Measurements from ENCODE around the gene PRSS38. TPM values are rescaled to one million over a fixed set of nuclear protein-coding genes. Genes with fewer than 3 reads are reported as not detected.

PRSS38 gene
- total and polyA plus RNA-seq, 4 donors, result not detected

- peak in 1 of 2 donors; percentile 51 for DNase-seq
- Histone ChIP-seq H3K27me3 (ENCODE audit: control insufficient read depth in 1 of 2, insufficient read depth in 2 of 2, low read length in 1 of 2) (no peaks in the 10 kb centered on the region), H3K27ac (ENCODE audit: low read depth in 1 of 2, low read length in 2 of 2) (no peak overlapping the region), H3K4me1 (ENCODE audit: control insufficient read depth in 1 of 2, insufficient read depth in 2 of 2, low read length in 2 of 2) (no peaks in the 10 kb centered on the region), H3K9me3 (ENCODE audit: control insufficient read depth, low read length) (no peaks in the 10 kb centered on the region), H3K4me3 (ENCODE audit: low read length in 2 of 2) (no peak overlapping the region), H3K36me3 (ENCODE audit: control insufficient read depth in 1 of 2, insufficient read depth in 2 of 2, low read length in 1 of 2) (no peaks in the 10 kb centered on the region)
- 89 to 92% methylated on average over 9 of the region's 9 CpGs for WGBS, 2 donors
- no peak for ATAC-seq (ENCODE audit: low FRiP score)
- intact Hi-C loops (cut with DNase I), result no loop called here
Observed at GRCh38 chr1:227893300-227893948, 77.9 kb downstream of the PRSS38 start.

DNA sequence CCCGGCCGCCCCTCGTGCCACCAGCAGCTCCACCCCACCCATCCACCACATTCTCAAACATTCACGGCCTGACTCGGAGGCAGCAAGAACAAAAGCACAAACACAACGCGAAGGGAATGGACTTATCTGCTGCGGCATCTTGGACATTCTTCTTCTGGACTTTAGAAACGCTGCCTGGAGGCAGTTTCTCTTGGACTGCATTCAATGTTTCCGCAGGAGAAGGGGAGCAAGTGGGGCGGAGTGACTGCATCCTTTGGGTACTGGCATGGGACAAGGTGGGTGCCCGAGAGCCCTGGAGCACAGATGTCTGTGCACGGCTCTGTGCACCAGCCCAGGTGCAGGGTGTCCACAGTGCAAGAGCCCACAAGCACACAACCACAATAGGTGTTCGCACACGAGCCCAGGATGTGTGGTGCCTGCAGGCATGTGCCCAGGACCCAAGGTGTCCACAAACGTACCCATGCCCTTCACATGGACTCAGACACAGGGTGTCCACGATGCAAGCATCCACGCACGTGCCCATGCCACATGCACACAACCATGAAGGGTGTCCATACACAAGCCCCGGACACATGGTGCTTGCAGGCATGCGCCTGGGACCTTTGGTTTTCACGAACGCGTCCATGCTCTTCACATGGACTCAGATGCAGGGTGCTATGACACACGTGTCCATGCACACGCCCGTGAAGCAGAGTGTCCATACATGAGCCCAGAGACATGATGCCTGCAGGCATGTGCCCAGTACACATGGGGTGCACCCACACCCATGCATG, 78.7 kb downstream of the PRSS38 start:
- Histone ChIP-seq H3K27ac (ENCODE audit: low read depth in 1 of 2, low read length in 2 of 2) (no peak overlapping the region), H3K27me3 (ENCODE audit: control insufficient read depth in 1 of 2, insufficient read depth in 2 of 2, low read length in 1 of 2) (no peaks in the 10 kb centered on the region), H3K36me3 (ENCODE audit: control insufficient read depth in 1 of 2, insufficient read depth in 2 of 2, low read length in 1 of 2) (no peaks in the 10 kb centered on the region), H3K4me3 (ENCODE audit: low read length in 2 of 2) (no peak overlapping the region), H3K9me3 (ENCODE audit: control insufficient read depth, low read length) (no peaks in the 10 kb centered on the region), H3K4me1 (ENCODE audit: control insufficient read depth in 1 of 2, insufficient read depth in 2 of 2, low read length in 2 of 2) (no peaks in the 10 kb centered on the region)
- 66 to 67% methylated on average over 27 of the region's 27 CpGs for WGBS, 2 donors
- intact Hi-C loops (cut with DNase I), result no loop called here
- no peak for ATAC-seq (ENCODE audit: low FRiP score)
- peak; percentile 24 to 59 for DNase-seq

GRCh38 chr1:227894831-227895451, 79.5 kb downstream of the PRSS38 start:
- no peak for ATAC-seq (ENCODE audit: low FRiP score)

More at GRCh38 chr1:227894831-227895451, 79.5 kb downstream of the PRSS38 start:
- no peaks in the 10 kb centered on the region for H3K27me3 ChIP-seq (ENCODE audit: control insufficient read depth in 1 of 2, insufficient read depth in 2 of 2, low read length in 1 of 2)
- DNase-seq, result peak in 1 of 2 donors; percentile 49
- 91 to 94% methylated on average over 12 of the region's 12 CpGs for WGBS, 2 donors
- intact Hi-C loops (cut with DNase I), result no loop called here
- no peaks in the 10 kb centered on the region for H3K9me3 ChIP-seq (ENCODE audit: control insufficient read depth, low read length)
- no peak overlapping the region for H3K27ac ChIP-seq (ENCODE audit: low read depth in 1 of 2, low read length in 2 of 2)
- H3K4me1 ChIP-seq (ENCODE audit: control insufficient read depth in 1 of 2, insufficient read depth in 2 of 2, low read length in 2 of 2), result no peaks in the 10 kb centered on the region
- no peaks in the 10 kb centered on the region for H3K36me3 ChIP-seq (ENCODE audit: control insufficient read depth in 1 of 2, insufficient read depth in 2 of 2, low read length in 1 of 2)
- no peak overlapping the region for H3K4me3 ChIP-seq (ENCODE audit: low read length in 2 of 2)

Other genes with a start within 250 kb of the PRSS38 start
- 10 to 100 TPM; 13.3 to 14.4 TPM for gene JMJD4, start 80.4 kb upstream of the PRSS38 start, total RNA-seq
- gene JMJD4, start 80.4 kb upstream of the PRSS38 start, polyA plus RNA-seq, result 10 to 100 TPM; 10.6 to 11.9 TPM
- gene SNAP47, start 80.2 kb upstream of the PRSS38 start, total RNA-seq, result 10 to 100 TPM; 18.1 to 24.6 TPM
- 10 to 100 TPM; 14.6 to 14.8 TPM for gene SNAP47, start 80.2 kb upstream of the PRSS38 start, polyA plus RNA-seq
- 1 to 10 TPM in 1 of 2 donors, under 1 TPM in 1; 0.94 to 3.5 TPM for gene WNT9A, start 132.3 kb downstream of the PRSS38 start, total RNA-seq
- under 1 TPM; 0.13 to 0.38 TPM for gene WNT9A, start 132.3 kb downstream of the PRSS38 start, polyA plus RNA-seq
- gene WNT3A, start 191.3 kb downstream of the PRSS38 start, total RNA-seq, result not detected
- gene WNT3A, start 191.3 kb downstream of the PRSS38 start, polyA plus RNA-seq, result not detected

Measured in aorta (tissue), 5 donors.